ENCODE measurements around the gene TMEM236. TPM values are rescaled to one million over a fixed set of nuclear protein-coding genes. Genes with fewer than 3 reads are reported as not detected.

TMEM236 gene
- total and polyA plus RNA-seq, 2 donors (not counting 3 experiments of a cell fraction or from before 2014, with no cell fraction given) = 0.24 to 0.29 TPM

- DNase-seq (ENCODE audit: low read depth, low spot score) (no peak), FAIRE-seq (no peak)
- H2AFZ ChIP-seq (ENCODE audit: low read depth, low read length) = no peak overlapping the region
- H3K9me3 ChIP-seq (replicated peaks; ENCODE audit: control insufficient read depth, insufficient read depth, low read length) = no peaks in the 10 kb centered on the region
- no peak overlapping the region for H3K4me2 ChIP-seq (ENCODE audit: insufficient read depth, low read length)
- H3K36me3 ChIP-seq (ENCODE audit: control insufficient read depth in 2 of 2, extremely low read depth in 1 of 2, insufficient read depth in 2 of 2, low read length in 2 of 2) = no peaks in the 10 kb centered on the region
- no peaks in the 10 kb centered on the region for H4K20me1 ChIP-seq (replicated peaks; ENCODE audit: control insufficient read depth, extremely low read depth, insufficient read depth, low read length)
- intact Hi-C loops (cut with micrococcal nuclease) = no loop called here
- no peak overlapping the region for H3K9ac ChIP-seq (replicated peaks; ENCODE audit: extremely low read depth, insufficient read depth, low read length)
- H3K4me1 ChIP-seq (ENCODE audit: control insufficient read depth, extremely low read depth, insufficient read depth, low read length) = no peaks in the 10 kb centered on the region
- TF ChIP-seq POLR2AphosphoS5 (IDR thresholded peaks at IDR 0.05; ENCODE audit: insufficient read depth, low read depth, low read length) = no peak
- TF ChIP-seq FOS (IDR thresholded peaks at IDR 0.05; ENCODE audit: borderline replicate concordance, insufficient read depth, low read length) = peak; percentile 6
- peak; percentile 7 for TF ChIP-seq JUN (IDR thresholded peaks at IDR 0.05; ENCODE audit: borderline replicate concordance, insufficient read depth, insufficient read length, low read depth)
- CTCF ChIA-PET = no interaction called here
- no peaks in the 10 kb centered on the region for H3K79me2 ChIP-seq (ENCODE audit: control insufficient read depth, insufficient read depth, low read length)
- no peak overlapping the region for H3K4me3 ChIP-seq (replicated peaks in 1 of 3; ENCODE audit: insufficient read depth in 1 of 3, low read depth in 1 of 3, low read length in 3 of 3)
- BruUV-seq (replicated peaks) = no TSS peak
- no peak overlapping the region for H3K27ac ChIP-seq (ENCODE audit: insufficient read depth, low read depth, low read length)
- no peaks in the 10 kb centered on the region for H3K27me3 ChIP-seq (ENCODE audit: control insufficient read depth in 2 of 2, insufficient read depth in 2 of 2, low read length in 2 of 2)
- H3K9me1 ChIP-seq (replicated peaks; ENCODE audit: control insufficient read depth, extremely low read depth, insufficient read depth, low read length) = no peaks in the 10 kb centered on the region
- dilution Hi-C loops (cut with MboI; ENCODE audit: extremely low pct_ligation_motif_present, low sequenced_read_pairs) = no loop called here
- POLR2A ChIA-PET = no interaction called here
Observed at GRCh38 chr10:17793823-17794644, 42.0 kb downstream of the TMEM236 start.

- ChIA-PET POLR2A (no interaction called here), CTCF (no interaction called here)
- no peaks in the 10 kb centered on the region for H4K20me1 ChIP-seq (replicated peaks; ENCODE audit: control insufficient read depth, extremely low read depth, insufficient read depth, low read length)
- no peaks in the 10 kb centered on the region for H3K36me3 ChIP-seq (ENCODE audit: control insufficient read depth in 2 of 2, extremely low read depth in 1 of 2, insufficient read depth in 2 of 2, low read length in 2 of 2)
- H3K79me2 ChIP-seq (ENCODE audit: control insufficient read depth, insufficient read depth, low read length) = no peaks in the 10 kb centered on the region
- H3K9me1 ChIP-seq (replicated peaks; ENCODE audit: control insufficient read depth, extremely low read depth, insufficient read depth, low read length) = no peaks in the 10 kb centered on the region
- no peak overlapping the region for H3K4me3 ChIP-seq (replicated peaks in 1 of 3; ENCODE audit: insufficient read depth in 1 of 3, low read depth in 1 of 3, low read length in 3 of 3)
- TF ChIP-seq POLR2AphosphoS5 (IDR thresholded peaks at IDR 0.05; ENCODE audit: insufficient read depth, low read depth, low read length) = no peak
- no peak overlapping the region for H2AFZ ChIP-seq (ENCODE audit: low read depth, low read length)
- intact Hi-C loops (cut with micrococcal nuclease) (no loop called here), dilution Hi-C loops (cut with MboI; ENCODE audit: extremely low pct_ligation_motif_present, low sequenced_read_pairs) (no loop called here)
- no peak overlapping the region for H3K27ac ChIP-seq (ENCODE audit: insufficient read depth, low read depth, low read length)
- no TSS peak for BruUV-seq (replicated peaks)
- H3K27me3 ChIP-seq (ENCODE audit: control insufficient read depth in 2 of 2, insufficient read depth in 2 of 2, low read length in 2 of 2) = no peaks in the 10 kb centered on the region
- H3K4me2 ChIP-seq (ENCODE audit: insufficient read depth, low read length) = no peak overlapping the region
- FAIRE-seq (no peak), DNase-seq (ENCODE audit: low read depth, low spot score) (no peak)
- H3K4me1 ChIP-seq (ENCODE audit: control insufficient read depth, extremely low read depth, insufficient read depth, low read length) = no peaks in the 10 kb centered on the region
- no peak overlapping the region for H3K9ac ChIP-seq (replicated peaks; ENCODE audit: extremely low read depth, insufficient read depth, low read length)
- H3K9me3 ChIP-seq (replicated peaks; ENCODE audit: control insufficient read depth, insufficient read depth, low read length) = no peaks in the 10 kb centered on the region
Observed at GRCh38 chr10:17795083-17795482, 43.1 kb downstream of the TMEM236 start.
